VCaP (cell line): ENCODE results near the gene IDH2.
A peak's percentile ranks its signal among the peaks of the same experiment; 100 is the strongest.

Experiments
- H3K27ac ChIP-seq: fragments of 450-650 bp; 2 replicates; pipeline ENCODE4 v1.5.1; 2017
- CTCF ChIP-seq: fragments of 450-650 bp; conservative IDR thresholded peaks from 2 replicates; pipeline ENCODE4 v1.5.1; 2017; ENCODE audit warnings: mild to moderate bottlenecking, moderate library complexity

Gene IDH2

DNA sequence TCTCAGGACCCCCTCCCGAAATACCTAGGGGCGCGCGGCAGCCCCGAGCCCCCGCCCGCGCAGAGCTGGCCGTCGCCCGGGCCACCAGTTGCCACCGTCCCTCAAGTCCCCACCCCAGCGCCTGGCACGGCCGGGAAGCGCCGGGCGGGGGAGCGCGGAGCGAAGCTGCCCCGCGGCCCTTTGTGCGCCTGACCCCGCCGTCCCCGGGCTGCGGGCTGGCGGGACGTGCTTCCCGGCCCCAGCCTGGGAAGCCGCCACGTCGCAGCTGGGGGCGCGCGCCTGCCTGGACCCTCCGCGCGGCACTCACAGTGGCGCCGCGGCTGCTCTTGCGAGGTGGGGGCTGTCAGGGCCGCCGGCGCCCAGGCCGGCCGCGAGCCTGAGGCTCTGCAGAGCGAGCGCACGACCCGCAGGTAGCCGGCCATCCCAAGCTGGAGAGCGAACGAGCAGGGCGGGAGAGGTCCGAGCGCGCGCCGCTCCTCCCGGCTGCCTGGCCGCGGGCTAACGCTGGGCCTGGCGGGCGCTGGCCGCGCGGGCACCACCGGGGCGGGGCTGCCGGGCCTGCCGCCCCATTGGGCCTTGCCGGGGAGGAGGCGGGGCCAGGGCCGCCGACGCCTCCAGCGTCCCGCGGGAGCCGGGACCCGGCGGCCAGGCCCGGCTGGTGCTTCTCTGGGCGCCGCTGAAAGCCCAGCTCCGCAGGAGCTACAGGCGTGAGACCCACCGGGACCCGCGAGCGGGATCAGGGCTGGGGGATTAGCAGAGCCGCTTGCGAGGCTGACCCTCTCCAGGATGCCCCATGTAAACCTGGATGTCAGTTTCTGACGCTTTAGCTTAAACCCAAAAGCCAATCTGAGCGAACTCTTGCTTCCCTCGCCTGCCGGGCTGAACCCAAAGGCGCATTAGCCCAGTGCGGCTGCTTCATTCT lies at the start of gene IDH2:
Gene IDH2, minus strand, starts transcription at position 500 of the 922 bp plus-strand sequence. Its CDS starts 78 bp downstream, at position 422.
- no peak for TF ChIP-seq CTCF

DNA sequence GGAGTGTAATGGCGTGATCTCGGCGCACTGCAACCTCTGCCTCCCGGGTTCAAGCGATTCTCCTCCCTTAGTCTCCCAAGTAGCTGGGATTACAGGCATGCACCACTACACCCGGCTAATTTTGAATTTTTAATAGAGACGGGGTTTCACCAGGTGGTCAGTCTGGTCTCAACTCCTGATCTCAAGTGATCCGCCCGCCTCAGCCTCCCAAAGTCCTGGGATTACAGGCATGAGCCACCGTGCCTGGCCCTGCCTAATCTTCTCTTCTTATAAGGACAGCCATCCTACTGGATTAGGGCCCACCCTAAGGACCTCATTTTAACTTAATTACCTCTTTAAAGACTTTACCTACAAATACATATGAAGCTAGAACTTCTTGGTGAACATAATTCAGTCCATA lies 48.3 kb upstream of the IDH2 start:
- H3K27ac ChIP-seq, result peak overlapping the region; percentile 100

More for the DNA sequence above, at the start of gene IDH2:
- peak within 1 kb of the TSS; percentile 98 for H3K27ac ChIP-seq

DNA sequence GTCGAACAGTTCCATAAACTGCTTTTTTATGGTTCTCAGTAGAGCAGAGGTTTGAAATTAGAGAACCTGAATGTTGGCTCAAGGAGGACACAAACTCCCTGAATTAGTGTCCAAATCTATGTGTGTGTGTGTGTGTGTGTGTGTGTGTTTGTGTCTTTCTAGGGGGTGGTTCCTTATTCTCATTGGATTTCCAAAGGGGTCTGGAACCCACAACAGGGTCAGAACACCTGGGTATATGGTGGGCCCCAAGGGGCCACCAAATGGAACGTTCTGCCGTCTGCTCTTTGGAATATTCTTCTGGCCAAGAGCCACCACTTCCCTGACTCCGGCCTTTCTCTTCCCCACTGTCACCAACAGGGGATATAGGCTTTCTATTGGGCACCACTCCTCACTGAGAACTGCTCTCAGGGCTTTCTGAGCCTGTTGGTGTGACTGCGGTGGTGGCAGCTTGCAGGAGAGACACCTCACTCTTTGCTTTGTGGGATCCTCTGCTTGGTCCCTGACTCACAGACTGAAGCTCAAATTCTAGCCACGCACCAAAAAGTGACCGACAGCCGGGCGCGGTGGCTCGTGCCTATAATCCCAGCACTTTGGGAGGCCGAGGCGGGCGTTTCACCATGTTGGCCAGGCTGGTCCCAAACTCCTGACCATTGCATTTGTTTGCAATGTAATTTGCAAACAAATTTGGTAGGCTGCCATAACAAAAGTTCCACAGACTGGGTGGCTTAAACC lies 47.5 kb upstream of the IDH2 start:
- TF ChIP-seq CTCF, result no peak
- peak overlapping the region; percentile 100 for H3K27ac ChIP-seq

DNA sequence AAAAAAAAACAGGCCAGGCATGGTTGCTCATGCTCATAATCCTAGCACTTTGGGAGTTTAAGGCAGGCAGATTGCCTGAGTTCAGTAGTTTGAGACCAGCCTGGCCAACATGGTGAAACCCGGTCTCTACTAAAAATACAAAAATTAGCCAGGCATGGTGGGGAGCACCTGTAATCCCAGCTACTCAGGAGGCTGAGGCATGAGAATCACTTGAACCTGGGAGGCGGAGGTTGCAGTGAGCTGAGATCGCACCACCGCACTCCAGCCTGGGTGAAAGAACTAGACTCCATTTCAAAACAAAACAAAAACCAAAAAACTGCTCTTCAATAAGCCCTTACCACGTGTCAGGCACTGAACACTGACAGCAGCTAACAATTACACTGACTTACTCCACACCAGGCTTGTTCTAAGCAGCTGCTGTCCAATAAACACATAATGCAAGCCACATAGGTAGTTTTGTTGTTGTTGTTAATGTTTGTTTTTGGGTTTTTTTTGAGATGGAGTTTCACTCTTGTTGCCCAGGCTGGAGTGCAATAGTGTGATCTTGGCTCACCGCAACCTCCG lies 44.0 kb upstream of the IDH2 start:
- H3K27ac ChIP-seq, result peak overlapping the region; percentile 100; the same call in 1 of the 2 replicates

DNA sequence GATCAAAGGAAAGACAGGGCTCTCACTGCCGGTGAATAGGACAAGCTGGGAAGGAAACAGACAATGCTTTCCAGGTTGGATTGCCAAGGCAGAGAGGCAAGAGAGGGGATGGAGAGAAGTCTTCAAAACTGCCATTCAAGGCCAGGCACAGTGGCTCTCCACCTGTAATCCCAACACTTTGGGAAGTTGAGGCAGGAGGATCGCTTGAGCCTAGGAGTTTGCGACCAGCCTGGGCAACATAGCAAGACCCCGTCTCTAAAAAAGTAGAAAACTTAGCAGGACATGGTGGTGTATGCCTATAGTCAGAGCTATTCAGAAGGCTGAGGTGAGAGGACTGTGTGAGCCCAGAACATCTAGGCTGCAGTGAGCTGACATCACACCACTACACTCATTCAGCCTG lies 43.5 kb upstream of the IDH2 start:
- H3K27ac ChIP-seq, result peak overlapping the region; percentile 69; the same call in 1 of the 2 replicates
- no peak for TF ChIP-seq CTCF

DNA sequence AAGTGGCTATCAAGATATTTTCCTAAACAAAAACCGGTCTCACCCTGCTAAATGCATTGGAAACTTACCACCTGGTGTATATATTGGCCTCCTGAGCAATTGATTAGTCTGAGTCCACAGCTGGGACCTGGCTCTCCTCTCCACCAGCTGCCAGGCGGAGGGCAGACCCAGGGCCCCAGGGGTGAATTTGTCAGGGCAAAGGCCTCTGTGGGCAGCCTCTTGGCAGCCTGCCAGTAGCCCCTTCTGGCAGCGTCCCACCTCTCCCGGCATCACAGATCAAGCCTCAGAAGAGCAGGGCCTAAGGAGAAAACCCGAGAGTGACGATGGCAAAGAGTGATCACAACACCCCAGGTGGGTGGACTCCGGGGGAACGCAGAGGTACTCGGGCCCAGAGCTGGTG lies 43.0 kb upstream of the IDH2 start:
- no peak for TF ChIP-seq CTCF
- peak overlapping the region; percentile 69; the same call in 1 of the 2 replicates for H3K27ac ChIP-seq

GRCh38 chr15:90143166-90143655 lies 40.9 kb upstream of the IDH2 start:
- peak overlapping the region; percentile 69 for H3K27ac ChIP-seq
- TF ChIP-seq CTCF, result peak; percentile 99
